RWPE1 (cell line): ENCODE results near the gene CAMP.

Experiments used
- CTCF ChIA-PET: fragments of 350-600 bp; sonication (Branson Sonifier 250); formaldehyde crosslinking; extraction: SDS; loops from one replicate; lab custom pipeline; 2021; lab: Yijun Ruan, JAX
- POLR2A ChIA-PET: fragments of 400-600 bp; formaldehyde crosslinking; extraction: SDS; loops from one replicate; lab custom pipeline; 2020; ENCODE audit warnings: antibody characterized with exemption; ENCODE audit not compliant: low non-redundant PET; lab: Yijun Ruan, JAX
- DNase-seq: peaks from one replicate; pipeline ENCODE4 v3.0.0; 2012; ENCODE audit warnings: low spot score
- H3K27ac ChIP-seq: fragments of 450-650 bp; 2 replicates; pipeline ENCODE4 v1.5.1; 2017
- TF ChIP-seq, protein P1 (sequence below): fragments of 450-650 bp; conservative IDR thresholded peaks from 2 replicates; pipeline ENCODE4 v1.5.1; 2017; ENCODE audit warnings: low read depth, mild to moderate bottlenecking

CAMP gene

DNA sequence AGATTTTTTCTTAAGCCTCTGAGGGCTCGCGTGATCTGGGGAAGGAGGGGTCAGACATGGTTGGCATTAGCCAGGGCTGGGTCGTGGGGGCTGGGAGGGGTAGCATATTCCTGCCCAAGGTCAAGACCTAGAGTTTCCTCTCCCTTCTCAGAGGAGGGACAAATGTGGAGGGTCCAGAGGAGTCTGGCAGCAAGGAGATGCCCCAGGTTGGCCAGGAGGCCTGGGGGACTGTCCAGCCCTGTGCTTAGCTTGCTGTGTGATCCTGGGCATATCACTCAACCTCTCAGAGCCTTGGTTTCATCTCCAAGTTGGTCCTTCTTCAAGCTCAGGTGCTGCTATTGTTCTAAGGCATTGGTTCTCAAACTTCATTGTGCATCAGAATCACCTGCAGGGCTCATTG is 9.1 kb upstream of the CAMP start:
- no peak overlapping the region for H3K27ac ChIP-seq
- ChIA-PET CTCF (interaction anchor here (0.6 kb wide), 1 partner anchor 643 kb away, joined by 3 read pairs; no protein-coding TSS in a partner anchor), POLR2A (no interaction called here)
- TF ChIP-seq, protein P1, sequence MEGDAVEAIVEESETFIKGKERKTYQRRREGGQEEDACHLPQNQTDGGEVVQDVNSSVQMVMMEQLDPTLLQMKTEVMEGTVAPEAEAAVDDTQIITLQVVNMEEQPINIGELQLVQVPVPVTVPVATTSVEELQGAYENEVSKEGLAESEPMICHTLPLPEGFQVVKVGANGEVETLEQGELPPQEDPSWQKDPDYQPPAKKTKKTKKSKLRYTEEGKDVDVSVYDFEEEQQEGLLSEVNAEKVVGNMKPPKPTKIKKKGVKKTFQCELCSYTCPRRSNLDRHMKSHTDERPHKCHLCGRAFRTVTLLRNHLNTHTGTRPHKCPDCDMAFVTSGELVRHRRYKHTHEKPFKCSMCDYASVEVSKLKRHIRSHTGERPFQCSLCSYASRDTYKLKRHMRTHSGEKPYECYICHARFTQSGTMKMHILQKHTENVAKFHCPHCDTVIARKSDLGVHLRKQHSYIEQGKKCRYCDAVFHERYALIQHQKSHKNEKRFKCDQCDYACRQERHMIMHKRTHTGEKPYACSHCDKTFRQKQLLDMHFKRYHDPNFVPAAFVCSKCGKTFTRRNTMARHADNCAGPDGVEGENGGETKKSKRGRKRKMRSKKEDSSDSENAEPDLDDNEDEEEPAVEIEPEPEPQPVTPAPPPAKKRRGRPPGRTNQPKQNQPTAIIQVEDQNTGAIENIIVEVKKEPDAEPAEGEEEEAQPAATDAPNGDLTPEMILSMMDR, result no peak
- DNase-seq, result no peak

DNA sequence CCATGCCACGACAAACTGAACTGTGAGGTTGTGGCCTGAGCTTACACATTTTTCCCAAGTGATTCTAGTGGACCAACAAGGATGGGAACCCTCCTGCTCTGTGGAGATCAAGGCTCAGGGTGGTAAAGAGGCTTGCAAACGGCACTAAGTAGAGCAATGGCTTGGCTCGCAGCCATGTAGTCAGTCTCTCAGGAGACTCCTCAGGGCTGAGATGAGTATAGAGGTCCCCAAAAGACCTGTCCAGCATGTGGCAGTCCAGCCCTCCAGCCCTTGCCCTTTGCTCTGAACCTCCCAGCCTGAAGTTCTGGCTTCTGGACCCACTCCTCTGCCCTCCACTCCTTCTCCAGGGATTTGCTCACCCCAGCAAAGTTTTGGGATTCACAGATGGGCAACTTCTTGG is 8.3 kb upstream of the CAMP start:
- TF ChIP-seq, protein P1, result no peak
- no peak overlapping the region for H3K27ac ChIP-seq
- ChIA-PET CTCF (interaction anchor here (0.6 kb wide), 1 partner anchor 642 kb away, joined by 3 read pairs; no protein-coding TSS in a partner anchor), POLR2A (no interaction called here)
- DNase-seq, result no peak

DNA sequence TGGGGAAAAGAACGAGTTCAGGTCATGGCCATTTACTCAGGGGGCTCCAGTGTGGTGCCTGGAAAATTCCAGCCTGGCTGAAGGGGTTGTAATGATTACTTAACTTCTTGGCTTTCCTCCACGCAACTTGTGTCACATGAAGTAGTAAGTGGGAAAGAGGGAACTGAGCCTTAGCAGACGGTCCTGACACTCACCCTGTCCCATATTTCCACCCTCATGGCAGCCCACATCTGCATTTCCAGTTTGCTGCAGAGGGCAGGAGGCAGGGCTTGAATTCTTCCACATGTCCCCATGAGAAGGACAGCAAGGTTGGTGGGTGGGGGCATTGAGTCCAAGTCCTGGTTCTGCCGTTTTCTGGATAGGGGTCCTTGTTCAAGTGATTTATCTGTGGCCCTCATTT is 7.8 kb upstream of the CAMP start:
- no peak overlapping the region for H3K27ac ChIP-seq
- ChIA-PET CTCF (no interaction called here), POLR2A (no interaction called here)
- TF ChIP-seq, protein P1, result no peak
- no peak for DNase-seq

DNA sequence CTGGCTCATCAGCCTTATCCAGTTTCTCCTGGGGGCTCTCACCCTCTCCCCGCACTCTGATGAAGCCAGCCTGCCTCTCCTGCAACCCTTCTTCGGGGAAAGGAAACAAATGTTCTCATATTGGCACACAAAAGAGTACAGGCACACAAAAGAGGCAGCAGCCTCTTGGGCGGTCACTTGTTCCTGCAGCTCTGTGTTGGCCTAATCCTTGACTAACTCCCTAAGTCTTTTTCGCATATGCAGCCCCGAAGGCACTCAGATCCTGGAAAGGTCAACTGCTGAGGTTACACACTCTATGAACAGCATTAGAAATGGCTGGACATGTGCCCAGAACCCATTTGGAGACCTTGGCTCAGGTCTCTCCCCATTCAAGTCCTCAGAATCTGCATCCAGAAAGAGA is 7.4 kb upstream of the CAMP start:
- no peak overlapping the region for H3K27ac ChIP-seq
- no peak for DNase-seq
- TF ChIP-seq, protein P1, result no peak
- CTCF ChIA-PET, result interaction anchor here (0.5 kb wide), 1 partner anchor 1026 kb away, joined by 3 read pairs; no protein-coding TSS in a partner anchor
- POLR2A ChIA-PET, result no interaction called here

DNA sequence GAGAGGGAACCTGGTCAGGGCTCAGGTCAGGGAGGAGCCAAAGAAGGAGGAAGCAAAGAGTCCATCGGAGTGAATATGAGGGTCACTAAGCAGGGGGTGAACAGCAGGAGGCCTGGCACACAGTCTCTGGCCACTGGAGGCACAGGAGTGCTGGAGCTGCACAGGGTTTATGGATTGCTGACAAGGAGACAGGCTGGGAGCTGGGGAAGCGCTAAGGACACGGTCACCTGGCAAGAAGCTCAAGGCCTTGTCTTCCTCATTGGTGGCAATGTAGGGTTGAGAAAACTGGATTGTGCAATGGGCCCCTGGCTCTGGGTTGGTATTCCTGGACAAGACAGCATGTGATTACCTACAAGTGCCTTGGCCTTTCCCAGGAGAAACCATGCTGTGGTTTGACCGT is 5.8 kb upstream of the CAMP start:
- H3K27ac ChIP-seq, result no peak overlapping the region
- POLR2A ChIA-PET, result no interaction called here
- no peak for DNase-seq
- CTCF ChIA-PET, result no interaction called here
- TF ChIP-seq, protein P1, result no peak

DNA sequence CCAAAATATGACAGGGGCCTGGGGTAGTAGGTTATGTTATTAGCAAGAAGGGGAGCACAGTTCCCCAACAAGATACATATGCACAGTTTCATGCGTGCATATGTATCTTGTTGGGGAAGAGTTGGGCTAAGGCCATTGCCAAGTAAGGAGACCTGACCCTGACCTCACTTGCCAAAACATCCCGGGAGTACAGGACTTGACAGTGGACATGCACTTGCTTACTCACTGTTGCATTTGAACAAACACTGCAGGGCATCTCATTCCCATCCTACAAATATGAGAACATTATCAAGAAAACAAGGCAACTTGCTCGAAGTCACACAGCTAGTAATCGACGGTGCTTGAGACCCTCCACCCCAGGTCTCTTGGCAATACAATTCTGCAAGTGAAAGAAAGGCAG is 4.8 kb upstream of the CAMP start:
- H3K27ac ChIP-seq, result no peak overlapping the region
- CTCF ChIA-PET, result no interaction called here
- TF ChIP-seq, protein P1, result no peak
- POLR2A ChIA-PET, result no interaction called here
- DNase-seq, result no peak
